C4-2B (cell line): ENCODE results near the gene HSD3B7.

Source experiments
- ZFX ChIP-seq: fragments of 450-650 bp; IDR thresholded peaks from 2 replicates; pipeline ENCODE4 v1.6.1; 2017
- TF ChIP-seq, protein P1 (sequence below): fragments of 450-650 bp; conservative IDR thresholded peaks from 2 replicates; pipeline ENCODE4 v1.5.1; 2017; ENCODE audit warnings: mild to moderate bottlenecking

DNA sequence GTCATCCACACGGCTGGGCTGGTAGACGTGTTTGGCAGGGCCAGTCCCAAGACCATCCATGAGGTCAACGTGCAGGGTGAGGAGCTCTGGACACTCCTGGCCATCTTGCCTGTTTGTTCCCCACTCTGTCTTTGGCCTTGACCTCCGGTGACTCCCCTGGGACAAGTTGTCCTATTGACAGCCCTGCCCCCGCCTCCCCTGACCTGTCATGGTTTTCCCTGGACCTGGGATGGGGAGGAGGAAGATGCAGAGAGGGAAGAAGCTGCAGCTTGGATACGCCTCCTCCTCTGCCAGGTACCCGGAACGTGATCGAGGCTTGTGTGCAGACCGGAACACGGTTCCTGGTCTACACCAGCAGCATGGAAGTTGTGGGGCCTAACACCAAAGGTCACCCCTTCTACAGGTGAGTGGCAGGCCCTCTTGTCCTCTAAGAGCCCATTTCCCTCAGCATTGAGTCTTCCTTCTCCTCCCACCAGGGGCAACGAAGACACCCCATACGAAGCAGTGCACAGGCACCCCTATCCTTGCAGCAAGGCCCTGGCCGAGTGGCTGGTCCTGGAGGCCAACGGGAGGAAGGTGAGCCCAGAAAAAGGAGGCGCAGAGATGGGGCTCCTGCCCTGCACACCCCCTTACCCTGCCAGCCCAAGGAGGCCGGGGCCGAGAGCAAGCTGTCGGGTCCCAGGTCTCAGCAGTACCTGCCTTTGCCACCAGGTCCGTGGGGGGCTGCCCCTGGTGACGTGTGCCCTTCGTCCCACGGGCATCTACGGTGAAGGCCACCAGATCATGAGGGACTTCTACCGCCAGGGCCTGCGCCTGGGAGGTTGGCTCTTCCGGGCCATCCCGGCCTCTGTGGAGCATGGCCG is 1.4 kb downstream of the HSD3B7 start:
- TF ChIP-seq, protein P1, sequence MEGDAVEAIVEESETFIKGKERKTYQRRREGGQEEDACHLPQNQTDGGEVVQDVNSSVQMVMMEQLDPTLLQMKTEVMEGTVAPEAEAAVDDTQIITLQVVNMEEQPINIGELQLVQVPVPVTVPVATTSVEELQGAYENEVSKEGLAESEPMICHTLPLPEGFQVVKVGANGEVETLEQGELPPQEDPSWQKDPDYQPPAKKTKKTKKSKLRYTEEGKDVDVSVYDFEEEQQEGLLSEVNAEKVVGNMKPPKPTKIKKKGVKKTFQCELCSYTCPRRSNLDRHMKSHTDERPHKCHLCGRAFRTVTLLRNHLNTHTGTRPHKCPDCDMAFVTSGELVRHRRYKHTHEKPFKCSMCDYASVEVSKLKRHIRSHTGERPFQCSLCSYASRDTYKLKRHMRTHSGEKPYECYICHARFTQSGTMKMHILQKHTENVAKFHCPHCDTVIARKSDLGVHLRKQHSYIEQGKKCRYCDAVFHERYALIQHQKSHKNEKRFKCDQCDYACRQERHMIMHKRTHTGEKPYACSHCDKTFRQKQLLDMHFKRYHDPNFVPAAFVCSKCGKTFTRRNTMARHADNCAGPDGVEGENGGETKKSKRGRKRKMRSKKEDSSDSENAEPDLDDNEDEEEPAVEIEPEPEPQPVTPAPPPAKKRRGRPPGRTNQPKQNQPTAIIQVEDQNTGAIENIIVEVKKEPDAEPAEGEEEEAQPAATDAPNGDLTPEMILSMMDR, result no peak
- no peak for TF ChIP-seq ZFX
